HG02763 (cell line): ENCODE measurements around the gene INTS15.
"Not testable (repeated sequence)": the region's sequence is repeated elsewhere in the genome, so short reads cannot be mapped to it uniquely, and the experiment has no call there.

Source experiments
- ATAC-seq: cut with Tn5 transposase; IDR thresholded peaks from one replicate; pipeline ENCODE4 v1.9.1; 2021; ENCODE audit warnings: mild to moderate bottlenecking, moderate library complexity; ENCODE audit not compliant: unreplicated experiment

Gene INTS15

DNA sequence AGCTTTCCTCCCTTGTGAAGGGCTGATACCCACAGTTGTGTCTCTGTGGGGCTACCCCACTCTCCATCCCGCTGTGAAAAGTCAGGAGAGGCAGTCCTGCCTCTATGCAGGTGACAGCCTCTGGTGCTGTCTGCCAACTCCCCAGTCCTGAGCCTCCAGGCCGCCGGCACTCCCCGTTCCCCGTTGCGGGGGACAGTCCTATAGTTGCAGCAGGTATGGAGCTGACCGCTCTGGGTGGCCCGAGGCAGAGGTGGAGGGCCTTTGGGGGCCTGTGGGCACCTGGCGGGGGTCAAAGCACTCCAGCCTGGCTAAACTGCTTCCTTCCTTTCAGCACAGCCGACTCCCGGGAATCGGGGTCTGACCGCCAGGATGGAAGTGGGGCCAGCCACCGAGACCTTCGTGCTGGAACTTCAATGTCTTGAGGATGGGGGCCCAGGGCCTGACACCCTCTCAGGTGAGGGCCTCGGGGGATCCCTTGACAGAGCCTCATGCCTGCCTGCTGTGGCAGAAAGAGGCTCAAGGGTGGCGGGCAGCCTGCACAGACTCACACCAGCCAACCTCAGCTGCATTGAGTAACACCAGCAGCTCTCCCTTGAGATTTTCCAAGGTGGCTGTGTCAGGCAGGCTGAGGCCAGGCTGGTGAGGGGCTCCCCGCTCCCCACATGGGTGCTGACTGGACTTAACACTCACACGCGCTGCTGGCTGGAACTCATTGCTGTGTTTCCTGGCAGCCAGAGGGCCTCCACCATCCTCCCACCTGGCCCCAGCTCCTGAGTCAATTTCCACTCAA lies 27.2 kb downstream of the INTS15 start:
- no peak for ATAC-seq

DNA sequence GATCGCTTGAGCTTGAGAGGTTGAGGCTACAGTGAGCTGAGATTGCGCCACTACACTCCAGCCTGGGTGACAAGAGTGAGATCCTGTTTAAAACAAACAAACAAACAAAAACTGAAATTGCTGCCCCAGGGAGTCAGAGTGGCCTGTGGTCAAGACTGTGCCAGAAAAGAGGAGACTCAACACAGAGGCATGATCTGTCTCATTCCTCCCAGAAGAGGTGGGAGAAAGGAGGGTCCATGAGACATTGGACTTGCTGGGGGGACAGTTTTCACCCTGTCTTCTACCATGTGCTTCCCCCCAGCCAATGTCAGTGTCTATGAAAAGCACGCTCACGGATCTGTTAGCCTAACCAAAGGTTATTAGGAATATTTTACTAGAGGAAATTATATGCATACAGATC lies 28.8 kb downstream of the INTS15 start:
- no peak for ATAC-seq

DNA sequence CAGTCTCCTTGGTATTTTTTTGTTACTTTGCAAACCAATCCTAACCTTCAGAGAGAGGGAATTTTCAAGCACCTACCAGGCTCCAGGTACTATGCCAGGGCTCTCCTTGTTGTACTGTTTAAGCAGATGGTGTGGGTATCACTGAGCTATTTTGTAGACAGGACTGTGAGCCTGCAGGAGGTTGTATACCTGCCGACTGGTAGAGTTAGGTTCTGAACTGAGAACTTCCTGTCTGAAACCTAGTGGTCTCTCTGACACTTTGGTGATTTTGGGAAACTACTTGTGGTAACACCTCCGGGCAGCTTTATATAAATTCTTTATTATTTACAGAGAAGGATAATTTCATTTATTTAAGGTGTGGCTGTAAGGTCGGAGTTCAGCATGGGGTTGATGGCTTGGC lies 30.1 kb downstream of the INTS15 start:
- ATAC-seq: no peak

DNA sequence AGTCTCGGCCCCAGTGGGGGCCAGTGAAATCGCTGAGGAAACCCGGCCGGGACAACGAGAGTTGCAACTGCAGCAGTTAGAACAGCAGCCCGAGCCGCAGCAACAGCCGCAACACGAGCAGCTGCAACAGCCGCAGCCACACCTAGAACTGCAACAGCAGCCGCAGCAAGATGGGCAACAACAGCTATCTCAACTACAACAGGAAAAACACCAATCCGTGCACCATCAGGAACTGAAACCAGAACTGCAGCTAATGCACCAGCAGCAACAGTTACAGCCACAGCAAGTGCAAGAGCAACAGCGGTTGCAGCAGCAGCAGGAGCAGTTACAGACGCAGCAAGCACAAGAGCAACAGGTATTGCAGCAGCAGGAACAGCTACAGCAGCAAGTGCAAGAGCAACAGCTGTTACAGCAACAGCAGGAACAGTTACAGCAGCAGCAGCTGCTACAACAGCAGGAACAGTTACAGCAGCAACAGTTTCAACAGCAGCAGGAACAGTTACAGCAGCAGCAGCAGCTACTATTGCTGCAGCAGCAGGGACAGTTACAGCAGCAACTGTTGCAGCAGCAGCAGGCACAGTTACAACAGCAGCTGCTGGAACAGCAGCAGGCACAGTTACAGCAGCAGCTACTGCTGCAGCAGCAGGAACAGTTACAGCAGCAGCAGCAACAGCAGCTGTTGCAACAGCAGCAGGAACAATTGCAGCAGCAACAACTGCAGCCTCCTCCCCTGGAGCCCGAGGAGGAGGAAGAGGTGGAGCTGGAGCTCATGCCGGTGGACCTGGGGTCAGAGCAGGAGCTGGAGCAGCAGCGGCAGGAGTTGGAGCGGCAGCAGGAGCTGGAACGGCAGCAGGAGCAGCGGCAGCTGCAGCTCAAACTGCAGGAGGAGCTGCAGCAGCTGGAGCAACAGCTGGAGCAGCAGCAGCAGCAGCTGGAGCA lies 31.6 kb downstream of the INTS15 start:
- no peak for ATAC-seq

DNA sequence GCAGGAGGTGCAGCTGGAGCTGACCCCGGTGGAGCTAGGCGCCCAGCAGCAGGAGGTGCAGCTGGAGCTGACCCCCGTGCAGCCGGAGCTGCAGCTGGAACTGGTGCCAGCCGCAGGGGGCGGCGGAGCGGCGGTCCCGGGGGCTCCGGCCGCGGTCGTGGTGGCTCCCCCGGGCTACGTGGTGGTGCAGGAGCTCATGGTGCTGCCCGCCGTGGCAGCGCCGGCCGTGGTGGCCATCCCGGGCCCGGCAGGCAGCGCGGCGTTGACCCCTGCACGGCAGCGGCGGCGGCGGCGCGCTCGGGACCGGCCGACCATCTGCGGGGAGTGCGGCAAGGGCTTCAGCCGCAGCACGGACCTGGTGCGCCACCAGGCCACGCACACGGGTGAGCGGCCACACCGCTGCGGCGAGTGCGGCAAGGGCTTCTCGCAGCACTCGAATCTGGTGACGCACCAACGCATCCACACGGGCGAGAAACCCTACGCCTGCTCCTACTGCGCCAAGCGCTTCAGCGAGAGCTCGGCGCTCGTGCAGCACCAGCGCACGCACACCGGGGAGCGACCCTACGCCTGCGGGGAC lies 32.4 kb downstream of the INTS15 start:
- no peak for ATAC-seq

DNA sequence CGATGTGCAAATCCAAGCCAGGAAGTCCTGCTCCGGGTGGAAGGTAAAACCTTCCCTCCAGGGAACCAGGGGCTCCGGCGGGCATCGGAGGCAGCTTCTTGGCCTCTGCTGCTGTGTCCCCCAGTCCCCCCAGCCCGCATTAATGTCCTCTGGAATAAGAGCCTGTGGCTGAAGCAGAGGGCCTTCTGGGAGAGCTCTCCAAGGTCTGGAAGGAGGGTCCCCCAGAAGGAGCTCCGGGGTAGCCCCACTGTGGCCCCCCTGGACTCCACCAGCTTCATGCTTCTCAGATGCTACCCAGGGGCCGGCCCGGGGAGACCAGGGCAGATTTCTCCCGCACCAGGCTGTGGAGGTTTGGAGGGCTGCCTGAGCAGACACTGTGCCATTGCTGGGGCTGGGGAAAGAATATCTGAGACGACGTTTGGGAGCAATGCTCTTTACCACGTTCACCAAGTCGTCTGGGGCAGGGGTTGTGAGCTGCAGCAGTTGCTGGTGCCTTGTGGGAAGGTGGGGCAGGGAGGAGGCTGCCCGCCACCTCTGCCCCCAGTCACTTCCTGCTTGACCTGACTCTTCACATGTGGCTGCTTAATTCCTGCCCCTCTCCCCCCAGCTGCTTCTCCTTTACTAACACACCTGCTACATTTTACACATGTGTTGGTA lies 33.9 kb downstream of the INTS15 start:
- no peak for ATAC-seq

DNA sequence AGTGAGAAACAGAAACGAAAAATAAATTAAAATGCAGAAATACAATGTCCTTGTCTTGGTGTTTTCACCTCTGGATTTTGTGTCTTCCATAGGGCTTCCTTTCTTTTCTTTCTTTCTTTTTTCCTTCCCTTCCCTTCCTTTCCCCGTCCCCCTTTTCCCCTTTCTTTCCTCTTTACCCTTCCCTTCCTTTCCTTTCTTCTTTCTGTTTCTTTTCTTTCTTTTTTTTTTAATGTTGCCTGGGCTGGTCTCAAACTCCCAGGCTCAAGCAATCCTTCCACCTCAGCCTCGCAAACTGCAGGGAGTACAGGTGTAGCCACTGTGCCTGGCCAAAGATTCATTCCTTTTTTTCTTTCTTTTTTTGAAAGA lies 34.4 kb downstream of the INTS15 start:
- no peak for ATAC-seq

DNA sequence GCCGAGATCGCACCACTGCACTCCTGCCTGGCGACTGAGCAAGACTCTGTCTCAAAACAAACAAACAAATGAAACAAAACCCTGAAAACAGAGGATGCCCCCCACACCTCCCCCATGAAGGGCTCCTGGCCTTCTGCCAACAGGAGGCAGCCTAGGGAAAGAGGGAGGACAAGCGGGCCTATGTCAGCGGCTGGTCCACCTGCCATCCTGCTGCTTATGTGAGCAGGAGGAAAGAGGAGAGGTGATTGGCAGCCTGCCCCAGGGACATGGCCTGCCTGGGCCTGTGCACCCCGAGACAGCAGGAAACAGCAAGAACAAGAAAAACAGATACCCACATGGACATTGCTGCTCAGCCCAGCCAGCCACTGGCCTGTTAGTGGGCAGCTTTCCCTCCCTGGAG lies 38.2 kb downstream of the INTS15 start:
- no peak for ATAC-seq

DNA sequence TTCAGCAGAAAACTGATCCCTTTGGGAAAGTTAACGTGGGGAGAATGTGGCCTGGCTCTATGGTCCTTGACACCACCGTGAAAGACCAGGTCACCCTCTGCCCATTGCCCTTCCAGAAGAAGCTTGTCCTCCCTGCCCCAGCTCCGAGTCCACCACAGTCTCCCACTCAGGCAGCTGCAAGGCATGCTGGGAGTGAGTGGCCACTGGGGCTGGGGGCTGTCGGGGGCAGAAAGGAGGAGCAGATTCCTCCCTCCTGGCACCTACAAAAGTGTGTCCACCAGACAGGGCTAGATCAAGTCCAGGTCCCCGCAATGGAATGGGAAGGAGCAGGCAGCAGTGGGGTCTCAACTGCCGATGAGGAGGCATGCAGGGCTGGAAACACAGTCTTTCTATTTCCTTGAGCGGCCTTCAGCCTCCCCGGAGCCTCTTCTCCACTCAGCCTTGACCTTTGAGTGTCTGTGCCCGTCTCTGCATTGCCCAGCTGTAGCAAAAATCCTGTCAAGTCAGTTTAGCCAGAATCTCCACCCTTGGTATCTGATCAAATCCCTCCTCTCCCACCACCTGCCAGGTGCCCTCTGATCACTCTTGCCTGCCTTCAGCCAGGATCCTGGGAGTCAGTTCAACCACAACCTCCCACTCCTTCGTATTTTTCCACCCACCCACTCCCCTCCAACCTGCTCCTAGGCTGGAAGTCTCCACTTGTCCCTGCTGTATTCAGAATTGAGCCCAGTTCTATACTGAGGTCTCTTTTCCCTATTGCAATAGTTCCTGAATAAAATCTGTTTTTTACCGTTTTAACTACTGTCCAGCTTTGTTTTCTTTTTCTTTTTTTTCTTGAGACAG lies 40.4 kb downstream of the INTS15 start:
- no peak for ATAC-seq

DNA sequence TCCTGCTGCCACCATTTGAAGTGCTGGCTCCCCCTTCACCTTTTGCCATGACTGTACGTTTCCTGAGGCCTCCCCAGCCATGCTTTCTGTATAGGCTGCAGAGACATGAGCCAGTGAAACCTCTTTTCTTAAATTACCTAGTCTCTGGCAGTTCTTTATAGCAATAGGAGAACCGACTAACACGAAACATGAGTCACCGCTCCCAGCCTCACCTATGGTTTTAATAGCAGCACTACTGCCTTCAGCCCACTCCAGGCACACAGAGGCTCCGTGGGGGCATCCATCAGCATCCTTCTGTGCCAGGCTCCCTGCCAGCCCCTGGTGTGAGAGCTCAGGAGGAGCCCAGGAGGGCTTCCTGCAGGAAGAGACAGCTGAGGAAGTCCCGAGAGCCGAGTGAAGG lies 41.8 kb downstream of the INTS15 start:
- ATAC-seq: no peak

DNA sequence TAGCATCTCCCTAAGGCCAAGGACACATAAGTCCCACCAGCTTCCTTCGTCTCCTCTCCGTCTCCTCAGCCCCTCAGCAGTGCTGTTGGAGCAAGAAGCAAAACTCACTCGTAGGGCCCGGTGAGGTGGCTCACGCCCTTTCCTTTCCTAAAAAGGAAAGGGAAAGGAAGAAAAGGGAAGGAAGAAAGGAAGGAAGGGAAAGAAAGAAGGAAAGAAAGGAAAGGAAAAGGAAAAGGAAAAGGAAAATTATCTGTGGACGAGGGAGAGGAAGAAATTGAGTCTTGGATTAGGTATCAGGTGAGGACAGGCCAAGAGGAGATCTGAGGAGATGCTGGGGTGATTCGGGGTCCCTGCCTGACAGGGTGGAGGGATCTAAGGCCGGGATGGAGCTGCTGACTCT lies 44.2 kb downstream of the INTS15 start:
- ATAC-seq: no peak

DNA sequence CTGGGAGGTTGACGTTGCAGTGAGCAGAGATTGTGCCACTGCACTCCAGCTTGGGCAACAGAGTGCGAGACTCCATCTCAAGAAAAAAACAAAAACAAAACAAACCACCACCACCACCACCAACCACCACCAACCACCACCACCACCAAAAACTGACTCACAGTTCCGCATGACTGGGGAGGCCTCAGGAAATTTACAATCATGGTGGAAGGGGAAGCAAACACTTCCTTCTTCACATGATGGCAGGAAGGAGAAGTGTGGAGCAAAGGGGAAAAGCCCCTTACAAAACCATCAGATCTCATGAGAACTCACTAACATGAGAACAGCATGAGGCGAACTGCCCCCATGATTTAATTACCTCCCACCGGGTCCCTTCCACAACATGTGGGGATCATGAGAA lies 45.1 kb downstream of the INTS15 start:
- not testable (repeated sequence) for ATAC-seq

DNA sequence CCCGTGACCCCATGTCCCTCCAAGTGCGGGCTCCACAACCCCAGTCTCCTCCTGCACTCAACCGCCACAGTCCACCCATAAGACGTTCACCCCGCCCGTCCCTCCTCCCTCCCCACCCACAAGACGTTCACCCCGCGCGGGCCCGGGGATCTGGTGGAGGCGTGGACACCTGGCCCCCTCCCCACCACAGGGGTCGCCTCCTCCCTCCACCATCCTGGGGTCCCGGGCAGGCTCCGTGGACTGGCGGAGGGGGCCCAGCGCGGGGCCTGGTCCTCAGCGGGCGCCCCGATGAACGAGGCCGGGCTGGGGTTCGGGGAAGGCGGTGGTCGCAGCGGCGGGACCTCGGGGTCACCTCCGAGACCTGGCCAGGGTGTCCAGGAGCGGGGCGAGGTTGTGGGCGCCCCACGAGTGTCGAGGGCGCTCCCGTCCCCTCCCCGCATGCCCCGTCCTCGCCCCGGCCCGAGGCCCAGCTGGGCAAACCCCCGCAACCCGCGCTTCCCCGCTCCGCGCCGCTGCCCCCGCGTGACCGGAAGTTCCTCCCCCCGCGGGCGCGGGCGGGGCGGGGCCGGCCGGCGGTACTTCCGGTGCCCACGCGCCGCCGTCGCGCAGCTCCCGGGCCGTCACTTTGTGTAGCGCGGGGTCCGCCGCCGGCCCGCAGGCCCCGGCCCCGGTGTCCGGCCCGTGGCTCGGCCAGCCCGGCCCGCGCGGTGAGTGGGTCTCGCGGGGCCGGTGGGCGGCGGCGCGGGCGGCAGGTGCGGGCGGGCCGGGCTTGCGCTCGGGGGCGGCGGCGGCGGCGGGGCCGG lies 47.1 kb downstream of the INTS15 start, which contains the start of gene ZNF316:
Gene ZNF316, plus strand, starts transcription at position 578 of the 803 bp plus-strand sequence. CDS start 5,092 bp downstream, outside the sequence.
- peak; percentile 74 for ATAC-seq

DNA sequence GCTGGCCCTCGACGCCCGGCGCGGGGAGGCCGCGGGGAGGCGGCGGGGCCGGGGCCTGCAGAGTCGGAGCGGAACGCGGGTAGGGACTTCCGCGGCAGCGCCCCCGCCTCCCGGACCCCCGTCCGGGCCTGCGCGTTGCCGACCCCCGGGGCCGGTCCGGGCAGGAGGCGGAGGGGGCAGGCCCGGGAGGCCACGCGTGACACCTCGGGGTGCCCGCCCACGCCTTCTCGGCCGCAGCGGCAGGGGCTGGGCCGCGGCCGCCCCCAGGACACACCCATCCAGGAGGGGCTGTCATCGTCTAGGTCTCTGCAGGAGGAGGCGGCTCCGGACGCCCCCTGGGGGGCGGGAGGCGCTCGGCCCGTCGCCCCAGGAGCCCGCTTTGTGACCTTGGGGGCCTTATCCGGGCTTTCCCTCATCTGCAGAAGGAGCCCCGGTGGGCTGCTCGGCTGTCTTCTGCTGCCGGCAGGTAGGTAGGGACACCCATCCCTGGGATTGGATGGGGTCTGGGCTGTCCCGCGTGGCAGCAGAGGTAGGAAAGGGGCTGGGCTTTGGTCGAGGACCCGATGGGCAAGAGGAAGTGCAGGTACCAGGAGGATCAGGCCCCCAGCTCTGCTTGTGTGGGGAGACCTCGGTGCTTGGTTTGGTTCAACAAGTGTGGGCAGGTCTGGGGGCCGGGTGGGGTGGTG lies 47.9 kb downstream of the INTS15 start:
- ATAC-seq: peak; percentile 75

DNA sequence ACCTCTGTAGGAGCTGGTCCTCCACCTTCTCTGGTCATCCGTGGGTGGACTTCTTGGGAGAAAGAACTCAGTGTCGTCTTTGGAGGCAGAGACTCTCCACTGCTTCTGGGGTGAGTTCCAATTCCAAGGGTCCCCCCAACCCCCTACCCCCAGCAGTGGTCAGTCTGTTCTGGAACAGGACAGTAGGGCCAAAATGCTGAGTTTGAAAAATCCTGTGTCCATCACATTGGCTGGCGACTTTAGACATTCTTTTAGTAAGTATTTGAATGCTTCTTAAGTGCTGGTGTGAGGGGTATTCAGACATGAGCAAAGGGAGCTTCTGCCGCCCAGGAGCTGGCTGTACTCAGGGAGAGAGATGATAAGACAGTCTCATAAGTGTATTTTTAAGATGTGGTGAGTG lies 49.2 kb downstream of the INTS15 start:
- no peak for ATAC-seq

DNA sequence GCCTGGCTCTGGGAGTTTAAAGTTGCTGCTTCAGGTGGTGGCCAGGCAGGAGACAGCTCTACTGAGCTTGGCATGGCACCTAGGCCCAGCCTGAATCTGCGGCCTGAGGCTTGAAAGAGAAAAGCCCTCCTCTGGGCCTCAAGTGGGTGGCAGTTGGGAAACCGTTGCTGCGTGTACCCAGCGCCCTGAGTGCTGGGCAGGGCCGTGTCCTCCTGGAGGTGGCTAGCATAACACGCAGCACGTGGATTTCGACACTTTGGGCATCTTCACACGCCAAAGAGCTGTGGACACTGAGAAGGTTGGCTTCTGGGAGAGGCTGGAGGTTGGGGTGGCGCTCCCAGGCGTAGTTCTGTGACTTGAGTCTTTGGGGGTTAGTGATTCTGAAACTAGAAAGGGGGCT lies 49.8 kb downstream of the INTS15 start:
- no peak for ATAC-seq

DNA sequence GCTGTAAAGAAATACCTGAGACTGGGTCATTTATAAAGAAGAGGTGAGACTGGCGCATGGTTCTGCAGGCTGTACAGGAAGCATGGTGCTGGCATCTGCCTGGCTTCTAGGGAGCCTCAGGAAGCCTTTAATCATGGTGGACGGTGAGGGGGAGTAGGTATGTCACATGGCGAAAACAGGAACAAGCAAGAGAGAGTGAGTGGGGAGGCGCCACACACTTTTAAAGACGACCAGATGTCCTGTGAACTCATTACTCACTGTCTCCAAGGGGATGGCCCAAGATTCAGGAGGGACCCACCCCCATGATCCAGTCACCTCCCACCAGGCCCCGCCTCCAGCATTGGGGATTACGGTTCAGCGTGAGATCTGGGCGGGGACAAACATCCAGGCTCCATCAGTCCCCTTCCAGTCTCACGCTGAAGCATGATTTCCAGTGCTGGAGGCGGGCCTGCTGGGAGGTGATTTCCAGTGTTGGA lies 50.5 kb downstream of the INTS15 start:
- ATAC-seq: no peak

DNA sequence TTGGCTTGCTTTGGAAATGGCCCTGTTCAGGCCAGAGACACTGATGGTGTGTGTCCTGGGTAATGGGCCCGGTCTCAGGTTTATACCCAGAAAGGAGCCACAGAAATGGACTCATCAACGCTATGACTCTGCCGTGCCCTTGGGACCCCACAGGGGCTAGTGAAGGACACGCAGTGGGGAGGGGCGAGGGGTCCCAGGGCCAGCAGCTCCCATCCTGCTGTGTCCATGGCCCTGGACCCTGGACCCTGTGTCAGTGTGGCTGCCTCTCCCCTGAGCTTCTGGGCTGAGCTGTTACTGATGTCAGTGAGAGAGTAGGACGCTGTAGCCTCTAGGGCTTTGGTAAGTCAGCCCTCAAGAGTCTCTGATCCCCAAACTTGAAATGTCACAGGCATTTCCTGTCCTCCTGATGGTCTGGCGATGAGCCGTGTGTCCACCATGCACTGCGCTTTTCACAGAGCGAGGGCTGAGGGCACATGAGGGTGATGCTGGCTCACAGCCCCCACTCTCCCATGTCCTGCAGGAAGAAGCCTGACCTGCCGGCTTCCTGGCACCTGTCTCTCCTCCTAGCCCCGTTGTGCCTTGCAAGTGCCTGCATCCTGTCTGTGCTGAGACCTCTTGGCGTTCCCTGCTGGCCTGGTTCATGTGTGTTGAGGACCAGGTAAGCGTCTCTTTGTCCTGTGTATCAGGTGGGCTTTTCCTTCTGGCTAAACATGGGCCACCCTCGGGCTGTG lies 51.6 kb downstream of the INTS15 start:
- ATAC-seq: no peak
